H9 (cell line): ENCODE measurements around the gene TTLL4. TPM values are rescaled to one million over a fixed set of nuclear protein-coding genes. Genes with fewer than 3 reads are reported as not detected.
A peak's percentile ranks its signal among the peaks of the same experiment; 100 is the strongest.

Experiments
- DNase-seq: peaks from one replicate; pipeline ENCODE4 v3.0.0-alpha.2; 2017
- H2AFZ ChIP-seq: one replicate; pipeline ENCODE4 v1.6.1; 2013; ENCODE audit warnings: mild to moderate bottlenecking, low read length, control low read depth, moderate library complexity
- H2AK5ac ChIP-seq: 2 replicates; pipeline ENCODE4 v1.6.1; 2013; ENCODE audit warnings: low read length, control low read depth, mixed read lengths; ENCODE audit not compliant: insufficient read length
- H2BK120ac ChIP-seq: one replicate; pipeline ENCODE4 v1.6.1; 2013; ENCODE audit warnings: low read depth, mild to moderate bottlenecking, low read length, control low read depth, inconsistent platforms; ENCODE audit not compliant: poor library complexity, severe bottlenecking
- H2BK12ac ChIP-seq: 2 replicates; pipeline ENCODE4 v1.6.1; 2013; ENCODE audit warnings: low read length, control low read depth, mixed read lengths, low read depth; ENCODE audit not compliant: insufficient read length
- H2BK15ac ChIP-seq: 2 replicates; pipeline ENCODE4 v1.6.1; 2013; ENCODE audit warnings: low read depth, low read length, control low read depth
- H2BK20ac ChIP-seq: one replicate; pipeline ENCODE4 v1.6.1; 2013; ENCODE audit warnings: low read depth, mild to moderate bottlenecking, low read length, control low read depth, inconsistent platforms; ENCODE audit not compliant: poor library complexity, severe bottlenecking
- H2BK5ac ChIP-seq: 2 replicates; pipeline ENCODE4 v1.6.1; 2013; ENCODE audit warnings: low read length, control low read depth, mixed read lengths; ENCODE audit not compliant: insufficient read length
- H3K14ac ChIP-seq: 2 replicates; pipeline ENCODE4 v1.6.1; 2013; ENCODE audit warnings: low read length, control low read depth; ENCODE audit not compliant: insufficient read depth
- H3K18ac ChIP-seq: 2 replicates; pipeline ENCODE4 v1.6.1; 2013; ENCODE audit warnings: low read depth, mild to moderate bottlenecking, mixed read lengths, low read length, control low read depth; ENCODE audit not compliant: insufficient read length
- H3K23ac ChIP-seq: 2 replicates; pipeline ENCODE4 v1.6.1; 2013; ENCODE audit warnings: low read length, control low read depth, mixed read lengths, low read depth; ENCODE audit not compliant: insufficient read length
- H3K23me2 ChIP-seq: 2 replicates; pipeline ENCODE4 v1.6.1; 2013; ENCODE audit warnings: low read depth, mild to moderate bottlenecking, mixed read lengths, low read length, control low read depth; ENCODE audit not compliant: insufficient read length, poor library complexity, severe bottlenecking
- H3K27ac ChIP-seq: 2 replicates; pipeline ENCODE4 v1.5.1; 2013; ENCODE audit warnings: low read length, control low read depth, mixed read lengths, low read depth; ENCODE audit not compliant: insufficient read length
- H3K27me3 ChIP-seq: 2 replicates; pipeline ENCODE4 v1.6.1; 2013; ENCODE audit warnings: low read length, control low read depth, inconsistent platforms; ENCODE audit not compliant: insufficient read depth
- H3K4ac ChIP-seq: 2 replicates; pipeline ENCODE4 v1.6.1; 2013; ENCODE audit warnings: low read depth, mild to moderate bottlenecking, control low read depth, inconsistent platforms, low read length, moderate library complexity
- H3K4me1 ChIP-seq: 2 replicates; pipeline ENCODE4 v1.6.1; 2013; ENCODE audit warnings: low read length, control low read depth, inconsistent platforms; ENCODE audit not compliant: insufficient read depth
- H3K4me2 ChIP-seq: 2 replicates; pipeline ENCODE4 v1.6.1; 2013; ENCODE audit warnings: low read length, control low read depth, mixed read lengths; ENCODE audit not compliant: insufficient read length, insufficient read depth
- H3K56ac ChIP-seq: 2 replicates; pipeline ENCODE4 v1.6.1; 2013; ENCODE audit warnings: low read depth, mild to moderate bottlenecking, mixed read lengths, low read length, control low read depth; ENCODE audit not compliant: insufficient read length
- H3K79me1 ChIP-seq: 2 replicates; pipeline ENCODE4 v1.6.1; 2013; ENCODE audit warnings: low read depth, mild to moderate bottlenecking, moderate library complexity, low read length, control low read depth, inconsistent platforms; ENCODE audit not compliant: insufficient read depth, poor library complexity, severe bottlenecking
- H3K79me2 ChIP-seq: 2 replicates; pipeline ENCODE4 v1.6.1; 2013; ENCODE audit warnings: low read length, control low read depth, inconsistent platforms; ENCODE audit not compliant: insufficient read depth
- H3K9ac ChIP-seq: 2 replicates; pipeline ENCODE4 v1.6.1; 2013; ENCODE audit warnings: low read length, control low read depth, mixed read lengths; ENCODE audit not compliant: insufficient read length; ENCODE audit errors: extremely low read depth
- H3K9me3 ChIP-seq: one replicate; pipeline ENCODE4 v1.6.1; 2013; ENCODE audit warnings: low read depth, low read length, inconsistent platforms; ENCODE audit not compliant: control insufficient read depth
- H3T11ph ChIP-seq: one replicate; pipeline ENCODE4 v1.6.1; 2013; ENCODE audit warnings: mild to moderate bottlenecking, low read length, control low read depth, inconsistent platforms
- H4K20me1 ChIP-seq: one replicate; pipeline ENCODE4 v1.6.1; 2013; ENCODE audit not compliant: control insufficient read depth, insufficient read length, insufficient read depth
- H4K5ac ChIP-seq: 2 replicates; pipeline ENCODE4 v1.6.1; 2013; ENCODE audit warnings: low read depth, mild to moderate bottlenecking, mixed read lengths, low read length, control low read depth; ENCODE audit not compliant: insufficient read length
- H4K8ac ChIP-seq: replicated peaks from 2 replicates; pipeline ENCODE4 v1.6.1; 2013; ENCODE audit warnings: low read length, control low read depth, mixed read lengths, low read depth; ENCODE audit not compliant: insufficient read length
- H4K91ac ChIP-seq: 2 replicates; pipeline ENCODE4 v1.6.1; 2013; ENCODE audit warnings: low read depth, mild to moderate bottlenecking, moderate library complexity, mixed read lengths, low read length, control low read depth; ENCODE audit not compliant: insufficient read length
- H3K27ac Mint-ChIP-seq, 3 experiments: 2 replicates in 2 of 3; 3 replicates in 1 of 3; pipeline ENCODE4 v1.8.0; 2020 to 2021; ENCODE audit warnings: mixed read lengths in 3 of 3, mild to moderate bottlenecking in 1 of 3, moderate library complexity in 1 of 3
- H3K27me3 Mint-ChIP-seq: 2 replicates; pipeline ENCODE4 v1.8.0; 2021; ENCODE audit warnings: low read depth, mild to moderate bottlenecking, moderate library complexity, mixed read lengths
- H3K36me3 Mint-ChIP-seq, 3 experiments: 2 replicates in 2 of 3; 3 replicates in 1 of 3; pipeline ENCODE4 v1.8.0; 2020 to 2021; ENCODE audit warnings: low read depth in 3 of 3, mixed read lengths in 3 of 3; ENCODE audit not compliant: insufficient read depth in 1 of 3
- H3K4me1 Mint-ChIP-seq, 2 experiments: 2 replicates each; pipeline ENCODE4 v1.8.0; 2020; ENCODE audit warnings: mixed read lengths in 2 of 2
- H3K4me3 Mint-ChIP-seq, 2 experiments: 2 replicates in 1 of 2; 3 replicates in 1 of 2; pipeline ENCODE4 v1.8.0; 2020 to 2021; ENCODE audit warnings: mild to moderate bottlenecking in 2 of 2, mixed read lengths in 2 of 2, moderate library complexity in 1 of 2
- H3K9me3 Mint-ChIP-seq, 2 experiments: 2 replicates in 1 of 2; 3 replicates in 1 of 2; pipeline ENCODE4 v1.8.0; 2020; ENCODE audit warnings: mild to moderate bottlenecking in 2 of 2, mixed read lengths in 2 of 2, moderate library complexity in 1 of 2
- CTCF ChIP-seq: fragments of 200-600 bp; sonication (generic); conservative IDR thresholded peaks from 3 replicates; pipeline ENCODE4 v1.8.0; 2021; ENCODE audit warnings: antibody characterized with exemption, mild to moderate bottlenecking
- WGBS: extraction: QIAGEN DNeasy Blood & Tissue Kit; methylation state at CpG from one replicate; pipeline ENCODE4 v1.1.7; 2013; ENCODE audit warnings: missing lambda C conversion rate, low lambda C conversion rate, mixed read lengths; ENCODE audit not compliant: insufficient read length; ENCODE audit errors: extremely low coverage; 5-methylcytosine and 5-hydroxymethylcytosine counted together
- total RNA-seq: library from RNA; stranded (reverse); gene quantifications from 2 replicates; pipeline ENCODE4 v1.2.1, GENCODE V29; 2021

TTLL4 gene
- total RNA-seq, 1 experiment from 2014 or later = 96.4 TPM

GRCh38 chr2:218744615-218745014 is 34.0 kb downstream of the TTLL4 start:
- no peaks in the 10 kb centered on the region for H3K27me3 Mint-ChIP-seq
- no peak overlapping the region for H3K4me3 Mint-ChIP-seq
- H3K4me1 ChIP-seq = no peaks in the 10 kb centered on the region
- no peaks in the 10 kb centered on the region for H3K9me3 ChIP-seq
- H3K79me2 ChIP-seq = no peaks in the 10 kb centered on the region
- H3K9me3 Mint-ChIP-seq = no peaks in the 10 kb centered on the region
- H4K8ac ChIP-seq = no peak overlapping the region
- no peak overlapping the region for H2BK12ac ChIP-seq
- H3K27ac ChIP-seq = no peak overlapping the region
- peak overlapping the region in 1 of 3 experiments; percentile 42; a peak in 1 of 7 replicates for H3K27ac Mint-ChIP-seq
- H3K9ac ChIP-seq = no peak overlapping the region
- no peak overlapping the region for H3K18ac ChIP-seq
- no peak overlapping the region for H4K91ac ChIP-seq
- 100% methylated on average over 1 of the region's 3 CpGs for WGBS
- no peak overlapping the region for H3K4ac ChIP-seq
- no peak overlapping the region for H3K4me2 ChIP-seq
- no peak for DNase-seq
- H3K27me3 ChIP-seq = no peaks in the 10 kb centered on the region
- no peak overlapping the region for H3K23ac ChIP-seq
- no peak overlapping the region for H2AK5ac ChIP-seq
- no peaks in the 10 kb centered on the region for H3K23me2 ChIP-seq
- H2BK120ac ChIP-seq = no peak overlapping the region
- no peaks in the 10 kb centered on the region for H4K20me1 ChIP-seq
- no peak overlapping the region for H2BK15ac ChIP-seq
- H3K4me1 Mint-ChIP-seq = no peaks in the 10 kb centered on the region
- H2AFZ ChIP-seq = no peak overlapping the region
- H3T11ph ChIP-seq = no peak overlapping the region
- no peak overlapping the region for H2BK5ac ChIP-seq
- H2BK20ac ChIP-seq = no peak overlapping the region
- no peak overlapping the region for H3K56ac ChIP-seq
- H3K79me1 ChIP-seq = no peaks in the 10 kb centered on the region
- no peak for TF ChIP-seq CTCF
- H3K14ac ChIP-seq = no peak overlapping the region
- no peak overlapping the region for H4K5ac ChIP-seq
- H3K36me3 Mint-ChIP-seq = peaks cover 50 to 88% (median 69%) of the 10 kb centered on the region in 3 experiments; a peak in 6 of 7 replicates
